Loucy (cell line): Measurements from ENCODE around the gene NCAPD2.
"Not testable (repeated sequence)": the region's sequence is repeated elsewhere in the genome, so short reads cannot be mapped to it uniquely, and the experiment has no call there.

ENCODE experiments used
- H2AFZ ChIP-seq: fragments of 200-600 bp; sonication (generic); 2 replicates; pipeline ENCODE4 v1.6.0; 2016; ENCODE audit warnings: antibody characterized with exemption, mild to moderate bottlenecking, low read length, moderate library complexity
- H3F3A ChIP-seq: fragments of 200-600 bp; 2 replicates; pipeline ENCODE4 v1.6.0; 2016; ENCODE audit warnings: antibody characterized with exemption, low read depth, mild to moderate bottlenecking
- H3K27me3 ChIP-seq: fragments of 200-600 bp; sonication (generic); 2 replicates; pipeline ENCODE4 v1.6.1; 2014; ENCODE audit warnings: low read length, mild to moderate bottlenecking; ENCODE audit not compliant: insufficient read depth, poor library complexity, severe bottlenecking
- H3K36me3 ChIP-seq: fragments of 200-600 bp; sonication (generic); 2 replicates; pipeline ENCODE4 v1.6.1; 2016; ENCODE audit warnings: low read length; ENCODE audit not compliant: insufficient read depth
- H3K4me1 ChIP-seq: fragments of 200-600 bp; sonication (generic); 2 replicates; pipeline ENCODE4 v1.5.1; 2014; ENCODE audit warnings: low read length, mild to moderate bottlenecking; ENCODE audit not compliant: insufficient read depth, poor library complexity, severe bottlenecking
- H3K4me2 ChIP-seq: fragments of 200-600 bp; sonication (generic); 2 replicates; pipeline ENCODE4 v1.6.0; 2014; ENCODE audit warnings: antibody characterized with exemption, low read length, low read depth, mild to moderate bottlenecking; ENCODE audit not compliant: poor library complexity, severe bottlenecking
- H3K4me3 ChIP-seq: fragments of 200-600 bp; sonication (generic); 2 replicates; pipeline ENCODE4 v1.5.1; 2014; ENCODE audit warnings: low read length, mild to moderate bottlenecking, mixed read lengths; ENCODE audit not compliant: poor library complexity, severe bottlenecking
- H3K79me2 ChIP-seq: fragments of 200-600 bp; sonication (generic); 2 replicates; pipeline ENCODE4 v1.6.1; 2014; ENCODE audit warnings: low read length; ENCODE audit not compliant: insufficient read depth
- H3K9ac ChIP-seq: fragments of 200-600 bp; sonication (generic); 2 replicates; pipeline ENCODE4 v1.6.0; 2014; ENCODE audit warnings: mild to moderate bottlenecking, low read depth, low read length, moderate library complexity; ENCODE audit not compliant: poor library complexity, severe bottlenecking
- H3K9me2 ChIP-seq: fragments of 200-600 bp; sonication (generic); replicated peaks from 2 replicates; pipeline ENCODE4 v1.6.1; 2016; ENCODE audit warnings: low read depth, low read length, mixed read lengths
- H3K9me3 ChIP-seq: fragments of 200-600 bp; sonication (generic); 2 replicates; pipeline ENCODE4 v1.6.1; 2014; ENCODE audit warnings: mild to moderate bottlenecking, antibody characterized with exemption, low read length, low read depth; ENCODE audit not compliant: insufficient read depth
- H4K20me1 ChIP-seq: fragments of 200-600 bp; sonication (generic); 2 replicates; pipeline ENCODE4 v1.6.0; 2014; ENCODE audit warnings: antibody characterized with exemption, low read length, mild to moderate bottlenecking; ENCODE audit not compliant: insufficient read depth, poor library complexity, severe bottlenecking
- CTCF ChIP-seq: fragments of 200-600 bp; sonication (generic); conservative IDR thresholded peaks from 2 replicates; pipeline ENCODE4 v1.5.1; 2014; ENCODE audit warnings: mild to moderate bottlenecking, antibody characterized with exemption, low read length
- EZH2phosphoT487 ChIP-seq: fragments of 200-600 bp; IDR thresholded peaks from 2 replicates; pipeline ENCODE4 v1.6.1; 2018; ENCODE audit warnings: antibody characterized with exemption, mild to moderate bottlenecking, moderate library complexity, borderline replicate concordance

The NCAPD2 gene

GRCh38 chr12:6478416-6478815 lies 15.5 kb upstream of the NCAPD2 start:
- no peaks in the 10 kb centered on the region for H3K9me3 ChIP-seq
- no peak overlapping the region for H2AFZ ChIP-seq
- H3K36me3 ChIP-seq: no peaks in the 10 kb centered on the region
- no peaks in the 10 kb centered on the region for H3K27me3 ChIP-seq
- no peaks in the 10 kb centered on the region for H3K9me2 ChIP-seq
- TF ChIP-seq EZH2phosphoT487: no peak
- TF ChIP-seq CTCF: no peak
- no peaks in the 10 kb centered on the region for H3K4me1 ChIP-seq
- H3K79me2 ChIP-seq: no peaks in the 10 kb centered on the region
- no peak overlapping the region for H3K9ac ChIP-seq
- no peaks in the 10 kb centered on the region for H4K20me1 ChIP-seq
- H3K4me3 ChIP-seq: no peak overlapping the region
- no peaks in the 10 kb centered on the region for H3F3A ChIP-seq
- H3K4me2 ChIP-seq: no peak overlapping the region

GRCh38 chr12:6488240-6488639 lies 5.7 kb upstream of the NCAPD2 start:
- Histone ChIP-seq H3K4me3 (no peak overlapping the region), H3F3A (peaks cover under 1% of the 10 kb centered on the region), H3K9me3 (no peaks in the 10 kb centered on the region), H4K20me1 (peaks cover 13% of the 10 kb centered on the region), H3K36me3 (peaks cover 9% of the 10 kb centered on the region; the same call in 1 of the 2 replicates), H3K79me2 (peaks cover 18% of the 10 kb centered on the region), H3K9me2 (no peaks in the 10 kb centered on the region), H3K4me1 (peaks cover 10% of the 10 kb centered on the region), H3K4me2 (no peak overlapping the region), H2AFZ (no peak overlapping the region), H3K27me3 (no peaks in the 10 kb centered on the region), H3K9ac (no peak overlapping the region)
- TF ChIP-seq EZH2phosphoT487: no peak
- no peak for TF ChIP-seq CTCF

- Histone ChIP-seq H3K9me3 (no peaks in the 10 kb centered on the region), H3K9me2 (no peaks in the 10 kb centered on the region), H3F3A (peaks cover 10% of the 10 kb centered on the region), H3K4me2 (no peak overlapping the region), H2AFZ (no peak overlapping the region), H3K27me3 (no peaks in the 10 kb centered on the region), H3K79me2 (peaks cover 19% of the 10 kb centered on the region), H3K36me3 (peaks cover 9% of the 10 kb centered on the region; the same call in 1 of the 2 replicates), H3K4me3 (no peak overlapping the region), H4K20me1 (peaks cover 13% of the 10 kb centered on the region), H3K9ac (no peak overlapping the region), H3K4me1 (peaks cover 10% of the 10 kb centered on the region)
- TF ChIP-seq EZH2phosphoT487 (no peak), CTCF (no peak)
Observed at GRCh38 chr12:6489449-6489848, 4.5 kb upstream of the NCAPD2 start.

- H3K36me3 ChIP-seq: peaks cover 12% of the 10 kb centered on the region; the same call in 1 of the 2 replicates
- not testable (repeated sequence) for H3K4me2 ChIP-seq, H3K27me3 ChIP-seq, H3K4me3 ChIP-seq, H2AFZ ChIP-seq, H3K9ac ChIP-seq, H3K9me3 ChIP-seq, H3K9me2 ChIP-seq
- H4K20me1 ChIP-seq: peaks cover 25% of the 10 kb centered on the region
- H3K79me2 ChIP-seq: peaks cover 31% of the 10 kb centered on the region
- H3F3A ChIP-seq: peaks cover 13% of the 10 kb centered on the region
- peaks cover 18% of the 10 kb centered on the region for H3K4me1 ChIP-seq
Observed at GRCh38 chr12:6490673-6491072, 3.2 kb upstream of the NCAPD2 start.
